ENCODE measurements around the gene GDF15. TPM values are rescaled to one million over a fixed set of nuclear protein-coding genes. Genes with fewer than 3 reads are reported as not detected.

The GDF15 gene
- total and polyA plus RNA-seq, 12 donors = 0.44 to 2.5 (median 0.70) TPM

GRCh38 chr19:18425515-18426415 lies 39.8 kb downstream of the GDF15 start:
- intact Hi-C loops (cut with DNase I) = no loop called here
- ATAC-seq (peak; percentile 50 to 75 (median 68)), DNase-seq (peak; percentile 75 to 78)
- TF ChIP-seq CTCF (IDR thresholded peaks at IDR 0.05) = peak in 3 of 9 donors; percentile 22 to 37 (median 25)
- Histone ChIP-seq H3K4me3 (peak overlapping the region in 1 of 10 donors; percentile 13), H3K27ac (peak overlapping the region in 9 of 10 donors; percentile 39 to 80 (median 65)), H3K27me3 (no peaks in the 10 kb centered on the region), H3K9me3 (no peaks in the 10 kb centered on the region), H3K36me3 (peaks cover 0 to 15% (median 0%) of the 10 kb centered on the region in 9 donors), H3K4me1 (peaks cover 35 to 95% (median 75%) of the 10 kb centered on the region in 9 donors)
- 38 to 51% methylated on average over 18 of the region's 18 CpGs for WGBS, 2 donors

- no peaks in the 10 kb centered on the region for H3K9me3 ChIP-seq
- ATAC-seq = peak in 3 of 8 donors; percentile 0 to 1 (median 0)
- TF ChIP-seq CTCF (IDR thresholded peaks at IDR 0.05) = no peak
- peak overlapping the region in 9 of 10 donors; percentile 39 to 80 (median 65) for H3K27ac ChIP-seq
- peak overlapping the region in 1 of 10 donors; percentile 13 for H3K4me3 ChIP-seq
- peaks cover 0 to 17% (median 0%) of the 10 kb centered on the region in 9 donors for H3K36me3 ChIP-seq
- DNase-seq = no peak
- intact Hi-C loops (cut with DNase I) = no loop called here
- H3K27me3 ChIP-seq = no peaks in the 10 kb centered on the region
- peaks cover 33 to 89% (median 68%) of the 10 kb centered on the region in 9 donors for H3K4me1 ChIP-seq
- WGBS, 2 donors = 71 to 72% methylated on average over 8 of the region's 8 CpGs
Measured at GRCh38 chr19:18426416-18426767, 40.4 kb downstream of the GDF15 start.

GRCh38 chr19:18427080-18427742 lies 41.3 kb downstream of the GDF15 start:
- TF ChIP-seq CTCF (IDR thresholded peaks at IDR 0.05) = no peak
- ATAC-seq (no peak), DNase-seq (no peak)
- H3K9me3 ChIP-seq = no peaks in the 10 kb centered on the region
- H3K4me1 ChIP-seq = peaks cover 33 to 84% (median 63%) of the 10 kb centered on the region in 9 donors
- WGBS, 2 donors = 76 to 77% methylated on average over 16 of the region's 16 CpGs
- peaks cover 0 to 21% (median 0%) of the 10 kb centered on the region in 9 donors for H3K36me3 ChIP-seq
- no peak overlapping the region for H3K4me3 ChIP-seq
- H3K27me3 ChIP-seq = no peaks in the 10 kb centered on the region
- H3K27ac ChIP-seq = peak overlapping the region in 3 of 10 donors; percentile 71 to 80 (median 79)
- intact Hi-C loops (cut with DNase I) = no loop called here

GRCh38 chr19:18427743-18428113 lies 41.8 kb downstream of the GDF15 start:
- no peak overlapping the region for H3K4me3 ChIP-seq
- H3K36me3 ChIP-seq = peaks cover 0 to 22% (median 0%) of the 10 kb centered on the region in 9 donors
- intact Hi-C loops (cut with DNase I) = no loop called here
- H3K27me3 ChIP-seq = no peaks in the 10 kb centered on the region
- WGBS, 2 donors = 81 to 86% methylated on average over 9 to 12 of the region's 12 CpGs
- ATAC-seq (no peak), DNase-seq (no peak)
- peak overlapping the region in 2 of 10 donors; percentile 5 to 13 for H3K27ac ChIP-seq
- no peaks in the 10 kb centered on the region for H3K9me3 ChIP-seq
- no peak for TF ChIP-seq CTCF (IDR thresholded peaks at IDR 0.05)
- peaks cover 33 to 84% (median 60%) of the 10 kb centered on the region in 9 donors for H3K4me1 ChIP-seq

All from heart right ventricle (tissue), 16 donors.